ENCODE results near the gene PREPL.

PREPL gene

GRCh38 chr2:44297431-44297830 lies 63.9 kb downstream of the PREPL start:
- no peak for DNase-seq (ENCODE audit: low read depth)
- TF ChIP-seq CTCF (IDR thresholded peaks at IDR 0.05; ENCODE audit: insufficient read depth, low read depth, low read length, missing control alignments) = no peak

GRCh38 chr2:44296653-44297052 lies 64.6 kb downstream of the PREPL start:
- no peak for DNase-seq (ENCODE audit: low read depth)
- no peak overlapping the region for H3K4me3 ChIP-seq (ENCODE audit: low read depth, low read length)
- no peak for TF ChIP-seq CTCF (IDR thresholded peaks at IDR 0.05; ENCODE audit: insufficient read depth, low read depth, low read length, missing control alignments)

More at GRCh38 chr2:44297431-44297830, 63.9 kb downstream of the PREPL start:
- H3K4me3 ChIP-seq (ENCODE audit: low read depth, low read length) = no peak overlapping the region

- no peak overlapping the region for H3K4me3 ChIP-seq (ENCODE audit: low read depth, low read length)
- peak; percentile 8 for TF ChIP-seq CTCF (IDR thresholded peaks at IDR 0.05; ENCODE audit: insufficient read depth, low read depth, low read length, missing control alignments)
- DNase-seq (ENCODE audit: low read depth) = peak; percentile 10
Measured at GRCh38 chr2:44295633-44296359, 65.5 kb downstream of the PREPL start.

- DNase-seq (ENCODE audit: low read depth) = no peak
- no peak for TF ChIP-seq CTCF (IDR thresholded peaks at IDR 0.05; ENCODE audit: insufficient read depth, low read depth, low read length, missing control alignments)
- H3K4me3 ChIP-seq (ENCODE audit: low read depth, low read length) = no peak overlapping the region
Measured at GRCh38 chr2:44295113-44295512, 66.2 kb downstream of the PREPL start.

- no peak overlapping the region for H3K4me3 ChIP-seq (ENCODE audit: low read depth, low read length)
- DNase-seq (ENCODE audit: low read depth) = peak; percentile 11
- peak; percentile 9 for TF ChIP-seq CTCF (IDR thresholded peaks at IDR 0.05; ENCODE audit: insufficient read depth, low read depth, low read length, missing control alignments)
Measured at GRCh38 chr2:44291281-44292248, 69.7 kb downstream of the PREPL start.

GRCh38 chr2:44290261-44290660 lies 71.0 kb downstream of the PREPL start:
- H3K4me3 ChIP-seq (ENCODE audit: low read depth, low read length) = no peak overlapping the region
- DNase-seq (ENCODE audit: low read depth) = no peak
- TF ChIP-seq CTCF (IDR thresholded peaks at IDR 0.05; ENCODE audit: insufficient read depth, low read depth, low read length, missing control alignments) = no peak

Data from GM12865 (cell line).